ENCODE measurements around the gene MEX3B.
A peak's percentile ranks its signal among the peaks of the same experiment; 100 is the strongest.
"Not testable (repeated sequence)": the region's sequence is repeated elsewhere in the genome, so short reads cannot be mapped to it uniquely, and the experiment has no call there.

MEX3B gene

DNA sequence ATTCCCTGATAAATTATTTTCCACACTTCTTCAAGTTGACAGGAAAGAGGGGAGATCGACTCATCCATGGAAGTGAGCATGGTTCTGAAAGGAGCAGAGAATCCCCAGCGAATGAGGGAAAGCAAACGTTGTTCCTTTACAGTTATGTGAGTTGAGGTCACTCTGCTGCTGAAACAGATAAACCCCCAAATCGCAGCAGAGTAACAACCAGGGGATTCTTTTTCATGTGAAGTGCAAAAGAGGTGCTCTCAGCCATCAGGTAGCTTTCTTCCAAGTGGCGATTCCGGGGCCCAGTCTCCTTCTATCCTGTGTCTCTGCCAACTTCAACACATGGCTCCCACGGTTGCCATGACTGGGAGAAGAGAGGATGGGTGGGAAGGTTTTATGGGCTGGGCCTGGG is 28.2 kb downstream of the MEX3B start:
- no peaks in the 10 kb centered on the region for H3K36me3 ChIP-seq
- H3K27ac ChIP-seq, result no peak overlapping the region
- H4K20me1 ChIP-seq, result no peaks in the 10 kb centered on the region
- no peak overlapping the region for H3K9ac ChIP-seq
- H3K4me3 ChIP-seq, result no peak overlapping the region
- no peaks in the 10 kb centered on the region for H3K27me3 ChIP-seq
- H3K4me2 ChIP-seq, result peak overlapping the region; percentile 75
- no peaks in the 10 kb centered on the region for H3K9me3 ChIP-seq
- no peak for TF ChIP-seq Cebpa-rat (IDR thresholded peaks at IDR 0.05)
- peaks cover 22% of the 10 kb centered on the region for H3K4me1 ChIP-seq

DNA sequence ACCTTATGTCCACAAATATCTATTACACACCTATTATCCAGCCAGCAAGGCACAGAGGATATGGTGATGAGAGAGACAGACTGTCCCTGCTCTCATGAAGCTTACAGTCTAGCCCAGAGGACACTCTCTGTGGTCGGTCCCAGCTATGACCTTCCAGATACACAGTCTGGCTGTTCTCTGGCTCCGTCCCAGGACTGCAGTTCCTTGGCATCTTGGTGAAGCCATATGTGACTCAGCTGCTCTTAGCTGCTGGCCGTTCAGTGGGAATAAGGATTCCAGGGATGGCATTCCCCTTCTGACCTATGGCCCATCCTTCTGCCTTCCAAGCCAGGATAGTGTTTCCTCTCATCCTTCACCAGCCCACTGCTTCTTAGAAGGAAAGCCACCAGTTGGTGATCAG is 30.8 kb downstream of the MEX3B start:
- H3K4me3 ChIP-seq, result no peak overlapping the region
- no peaks in the 10 kb centered on the region for H3K27me3 ChIP-seq
- no peak overlapping the region for H3K27ac ChIP-seq
- no peak overlapping the region for H3K4me2 ChIP-seq
- peaks cover 13% of the 10 kb centered on the region for H3K4me1 ChIP-seq
- no peak for TF ChIP-seq Cebpa-rat (IDR thresholded peaks at IDR 0.05)
- H4K20me1 ChIP-seq, result no peaks in the 10 kb centered on the region
- H3K9ac ChIP-seq, result no peak overlapping the region
- H3K36me3 ChIP-seq, result no peaks in the 10 kb centered on the region
- H3K9me3 ChIP-seq, result no peaks in the 10 kb centered on the region

DNA sequence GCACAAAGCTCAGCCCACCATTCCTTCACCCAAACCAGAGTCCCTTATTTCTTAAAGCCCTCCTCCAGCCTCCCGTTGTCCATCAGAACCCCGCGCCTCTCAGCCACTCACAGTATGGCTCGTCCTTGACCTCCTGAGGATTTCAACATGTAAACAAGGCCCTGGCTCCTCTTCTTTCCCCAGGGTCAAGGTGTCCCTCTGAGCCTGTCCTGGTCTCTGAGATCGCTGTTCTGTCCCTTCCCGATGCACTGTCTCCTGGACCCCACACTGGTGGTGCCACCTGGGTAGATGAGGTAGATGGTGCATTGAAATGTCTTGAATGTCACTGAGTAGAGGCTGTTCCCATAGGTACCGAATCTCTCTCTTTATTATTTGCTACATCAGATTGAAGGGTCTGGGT is 32.9 kb downstream of the MEX3B start:
- Histone ChIP-seq H3K4me3 (no peak overlapping the region), H3K27me3 (no peaks in the 10 kb centered on the region), H3K4me1 (peaks cover 4% of the 10 kb centered on the region), H3K9ac (no peak overlapping the region), H3K27ac (no peak overlapping the region), H3K4me2 (no peak overlapping the region), H3K36me3 (no peaks in the 10 kb centered on the region), H3K9me3 (no peaks in the 10 kb centered on the region), H4K20me1 (no peaks in the 10 kb centered on the region)
- no peak for TF ChIP-seq Cebpa-rat (IDR thresholded peaks at IDR 0.05)

DNA sequence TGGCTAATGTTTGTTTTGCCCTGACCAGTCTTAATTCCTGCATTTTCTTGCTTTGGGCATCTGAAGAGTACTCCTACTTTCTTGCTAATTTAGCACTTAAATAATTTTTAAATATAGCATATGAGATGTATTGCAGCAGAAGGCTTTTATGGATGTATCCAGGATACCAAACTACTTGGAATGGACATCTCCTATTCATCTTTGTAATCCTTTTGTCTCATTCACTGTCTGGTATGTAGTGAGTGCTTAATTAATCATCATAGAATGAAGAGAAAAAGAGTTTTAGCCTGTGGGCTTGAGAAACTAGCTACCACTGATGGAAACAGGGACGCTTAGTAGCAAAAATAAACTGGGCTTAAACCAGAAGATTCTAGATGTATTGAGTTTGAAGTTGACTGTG is 40.6 kb downstream of the MEX3B start:
- H4K20me1 ChIP-seq, result no peaks in the 10 kb centered on the region
- no peaks in the 10 kb centered on the region for H3K36me3 ChIP-seq
- H3K9ac ChIP-seq, result no peak overlapping the region
- no peak overlapping the region for H3K27ac ChIP-seq
- H3K4me3 ChIP-seq, result no peak overlapping the region
- H3K9me3 ChIP-seq, result peaks cover 12% of the 10 kb centered on the region; the same call in 1 of the 2 replicates
- H3K4me2 ChIP-seq, result no peak overlapping the region
- no peaks in the 10 kb centered on the region for H3K4me1 ChIP-seq
- no peak for TF ChIP-seq Cebpa-rat (IDR thresholded peaks at IDR 0.05)
- no peaks in the 10 kb centered on the region for H3K27me3 ChIP-seq

DNA sequence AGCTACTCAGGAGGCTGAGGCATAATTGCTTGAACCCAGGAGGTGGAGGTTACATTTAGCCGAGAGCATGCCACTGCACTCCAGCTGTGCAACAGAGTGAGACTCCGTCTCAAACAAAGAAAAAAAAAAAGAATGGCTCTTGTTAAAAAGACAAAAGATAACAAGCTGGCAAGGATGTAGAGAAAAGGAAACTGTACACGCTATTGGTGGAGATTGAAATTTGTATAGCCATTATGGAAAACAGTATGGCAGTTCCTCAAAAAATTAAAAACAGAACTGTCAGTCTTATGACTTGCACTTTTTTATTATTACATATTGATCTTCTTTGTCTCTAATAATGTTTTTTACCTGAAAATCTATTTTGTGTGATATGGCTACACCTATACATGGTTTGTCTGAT is 41.9 kb downstream of the MEX3B start:
- TF ChIP-seq Cebpa-rat (IDR thresholded peaks at IDR 0.05), result no peak
- Histone ChIP-seq H3K36me3 (no peaks in the 10 kb centered on the region), H3K4me3 (no peak overlapping the region), H3K4me2 (no peak overlapping the region), H3K27me3 (no peaks in the 10 kb centered on the region), H4K20me1 (no peaks in the 10 kb centered on the region), H3K27ac (no peak overlapping the region), H3K9me3 (peaks cover 12% of the 10 kb centered on the region; the same call in 1 of the 2 replicates), H3K4me1 (no peaks in the 10 kb centered on the region), H3K9ac (no peak overlapping the region)

DNA sequence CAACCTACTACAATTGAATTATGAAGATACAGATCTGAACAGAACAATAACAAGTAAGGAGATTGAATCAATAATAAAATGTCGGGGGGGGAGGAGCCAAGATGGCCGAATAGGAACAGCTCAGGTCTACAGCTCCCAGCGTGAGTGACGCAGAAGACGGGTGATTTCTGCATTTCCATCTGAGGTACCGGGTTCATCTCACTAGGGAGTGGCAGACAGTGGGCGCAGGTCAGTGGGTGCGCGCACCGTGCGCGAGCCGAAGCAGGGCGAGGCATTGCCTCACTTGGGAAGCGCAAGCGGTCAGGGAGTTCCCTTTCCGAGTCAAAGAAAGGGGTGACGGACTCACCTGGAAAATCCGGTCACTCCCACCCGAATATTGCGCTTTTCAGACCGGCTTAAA is 50.7 kb downstream of the MEX3B start:
- not testable (repeated sequence) for H3K9ac ChIP-seq, H3K27ac ChIP-seq, H3K36me3 ChIP-seq, H4K20me1 ChIP-seq, H3K4me1 ChIP-seq, H3K4me3 ChIP-seq, H3K27me3 ChIP-seq, H3K4me2 ChIP-seq
- H3K9me3 ChIP-seq, result peaks cover 23% of the 10 kb centered on the region

DNA sequence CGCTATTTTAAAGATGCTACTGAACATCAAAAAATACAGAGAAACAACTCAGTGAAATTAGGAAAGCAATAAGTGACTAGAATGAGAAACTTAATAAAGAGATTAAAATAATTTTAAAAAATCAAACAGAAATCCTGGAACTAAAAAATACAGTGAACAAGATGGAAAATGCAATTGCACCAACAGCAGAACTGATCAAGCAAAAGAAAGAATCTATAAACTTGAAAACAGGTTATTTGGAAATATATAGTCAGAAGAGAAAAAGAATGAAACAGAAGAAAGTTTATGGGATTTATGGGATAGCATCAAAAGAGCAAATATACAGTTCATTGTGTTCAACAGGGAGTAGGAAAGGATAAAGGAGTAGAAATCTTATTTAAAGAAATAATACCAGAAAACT is 53.3 kb downstream of the MEX3B start:
- Histone ChIP-seq H3K9ac (no peak overlapping the region), H3K4me1 (no peaks in the 10 kb centered on the region), H3K36me3 (no peaks in the 10 kb centered on the region), H3K27me3 (no peaks in the 10 kb centered on the region), H3K9me3 (peaks cover 23% of the 10 kb centered on the region), H4K20me1 (no peaks in the 10 kb centered on the region), H3K27ac (no peak overlapping the region), H3K4me3 (no peak overlapping the region), H3K4me2 (no peak overlapping the region)
- no peak for TF ChIP-seq Cebpa-rat (IDR thresholded peaks at IDR 0.05)
